Neural cell (in vitro differentiated cells): ENCODE measurements around the gene TMEM135.

ENCODE experiments used
- EP300 ChIP-seq: fragments of 450-650 bp; conservative IDR thresholded peaks from 2 replicates; pipeline ENCODE4 v1.6.1; 2014; ENCODE audit warnings: antibody characterized with exemption, mild to moderate bottlenecking, moderate library complexity; ENCODE audit not compliant: poor library complexity, severe bottlenecking
- EZH2 ChIP-seq: fragments of 200-600, 300-800 bp; shearing (Covaris generic), sonication (generic); IDR thresholded peaks from 2 replicates; pipeline ENCODE4 v1.6.1; 2014; ENCODE audit warnings: antibody characterized with exemption, low read length, borderline replicate concordance, mild to moderate bottlenecking; ENCODE audit not compliant: insufficient read depth, poor library complexity, severe bottlenecking
- MXI1 ChIP-seq: fragments of 450-650 bp; conservative IDR thresholded peaks from 2 replicates; pipeline ENCODE4 v1.6.1; 2014; ENCODE audit warnings: antibody characterized with exemption, mild to moderate bottlenecking; ENCODE audit not compliant: poor library complexity, severe bottlenecking
- POLR2AphosphoS5 ChIP-seq: IDR thresholded peaks from 2 replicates; pipeline ENCODE4 v1.6.1; 2012
- RAD21 ChIP-seq: fragments of 450-650 bp; conservative IDR thresholded peaks from 2 replicates; pipeline ENCODE4 v1.6.1; 2014; ENCODE audit warnings: antibody characterized with exemption, mild to moderate bottlenecking, moderate library complexity
- REST ChIP-seq: IDR thresholded peaks from 2 replicates; pipeline ENCODE4 v1.6.1; 2012; ENCODE audit warnings: borderline replicate concordance
- SMC3 ChIP-seq: fragments of 450-650 bp; conservative IDR thresholded peaks from 2 replicates; pipeline ENCODE4 v1.6.1; 2014; ENCODE audit warnings: antibody characterized with exemption, mild to moderate bottlenecking, moderate library complexity; ENCODE audit not compliant: poor library complexity
- TAF1 ChIP-seq: IDR thresholded peaks from 2 replicates; pipeline ENCODE4 v1.6.1; 2012; ENCODE audit warnings: low read depth
- TF ChIP-seq, protein P1 (sequence below): fragments of 450-650 bp; IDR thresholded peaks from 2 replicates; pipeline ENCODE4 v1.5.1; 2014; ENCODE audit warnings: antibody characterized with exemption, mild to moderate bottlenecking, moderate library complexity; ENCODE audit not compliant: poor library complexity, severe bottlenecking

GRCh38 chr11:87144252-87144651 is 106.5 kb downstream of the TMEM135 start:
- no peak for TF ChIP-seq EP300
- TF ChIP-seq, protein P1, sequence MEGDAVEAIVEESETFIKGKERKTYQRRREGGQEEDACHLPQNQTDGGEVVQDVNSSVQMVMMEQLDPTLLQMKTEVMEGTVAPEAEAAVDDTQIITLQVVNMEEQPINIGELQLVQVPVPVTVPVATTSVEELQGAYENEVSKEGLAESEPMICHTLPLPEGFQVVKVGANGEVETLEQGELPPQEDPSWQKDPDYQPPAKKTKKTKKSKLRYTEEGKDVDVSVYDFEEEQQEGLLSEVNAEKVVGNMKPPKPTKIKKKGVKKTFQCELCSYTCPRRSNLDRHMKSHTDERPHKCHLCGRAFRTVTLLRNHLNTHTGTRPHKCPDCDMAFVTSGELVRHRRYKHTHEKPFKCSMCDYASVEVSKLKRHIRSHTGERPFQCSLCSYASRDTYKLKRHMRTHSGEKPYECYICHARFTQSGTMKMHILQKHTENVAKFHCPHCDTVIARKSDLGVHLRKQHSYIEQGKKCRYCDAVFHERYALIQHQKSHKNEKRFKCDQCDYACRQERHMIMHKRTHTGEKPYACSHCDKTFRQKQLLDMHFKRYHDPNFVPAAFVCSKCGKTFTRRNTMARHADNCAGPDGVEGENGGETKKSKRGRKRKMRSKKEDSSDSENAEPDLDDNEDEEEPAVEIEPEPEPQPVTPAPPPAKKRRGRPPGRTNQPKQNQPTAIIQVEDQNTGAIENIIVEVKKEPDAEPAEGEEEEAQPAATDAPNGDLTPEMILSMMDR, result no peak
- TF ChIP-seq POLR2AphosphoS5, result no peak
- TF ChIP-seq EZH2, result no peak
- TF ChIP-seq MXI1, result no peak
- TF ChIP-seq REST, result no peak
- no peak for TF ChIP-seq RAD21
- no peak for TF ChIP-seq TAF1
- no peak for TF ChIP-seq SMC3
